Keratinocyte (primary cell): ENCODE results near the gene BMP3. TPM values are rescaled to one million over a fixed set of nuclear protein-coding genes. Genes with fewer than 3 reads are reported as not detected.

Source experiments
- DNase-seq: peaks from one replicate; pipeline ENCODE4 v3.0.0-alpha.2; 2011; ENCODE audit warnings: low read depth, missing footprints, low spot score
- FAIRE-seq: peaks from 2 replicates; lab custom pipeline; 2011; peaks lifted over from hg19 to GRCh38; lab: Jason Lieb, UNC
- H2AFZ ChIP-seq: 2 replicates; pipeline ENCODE4 v1.6.0; 2012; ENCODE audit warnings: low read length, control low read depth, inconsistent platforms; ENCODE audit not compliant: control insufficient read depth
- H3K27ac ChIP-seq: 2 replicates; pipeline ENCODE4 v1.5.1; 2011; ENCODE audit warnings: low read length; ENCODE audit not compliant: control insufficient read depth, insufficient read depth
- H3K27me3 ChIP-seq: 3 replicates; pipeline ENCODE4 v1.6.0; 2011; ENCODE audit warnings: low read length; ENCODE audit not compliant: control insufficient read depth, insufficient read depth; ENCODE audit errors: extremely low read depth
- H3K36me3 ChIP-seq, 2 experiments: 2 replicates in 1 of 2; 3 replicates in 1 of 2; pipeline ENCODE4 v1.5.1; 2011; ENCODE audit warnings: low read length in 2 of 2, mild to moderate bottlenecking in 1 of 2; ENCODE audit not compliant: control insufficient read depth in 2 of 2, insufficient read depth in 2 of 2; ENCODE audit errors: extremely low read depth in 1 of 2
- H3K4me1 ChIP-seq: 3 replicates; pipeline ENCODE4 v1.5.1; 2011; ENCODE audit warnings: low read length; ENCODE audit not compliant: control insufficient read depth, insufficient read depth; ENCODE audit errors: extremely low read depth
- H3K4me2 ChIP-seq: 3 replicates; pipeline ENCODE4 v1.6.0; 2011; ENCODE audit warnings: low read depth, low read length; ENCODE audit not compliant: control insufficient read depth, insufficient read depth; ENCODE audit errors: extremely low read depth
- H3K4me3 ChIP-seq, 3 experiments: fragments of 200-600 bp in 1 of 3; sonication (generic) in 1 of 3; 2 replicates in 2 of 3; 3 replicates in 1 of 3; pipeline ENCODE4 v1.5.1; 2011 to 2016; ENCODE audit warnings: low read length in 3 of 3, mild to moderate bottlenecking in 3 of 3, control low read depth in 2 of 3, inconsistent platforms in 1 of 3, low read depth in 1 of 3, mixed read lengths in 1 of 3, mixed run types in 1 of 3, moderate library complexity in 1 of 3; ENCODE audit not compliant: control insufficient read depth in 2 of 3, insufficient read depth in 2 of 3; ENCODE audit errors: extremely low read depth in 1 of 3
- H3K79me2 ChIP-seq: 2 replicates; pipeline ENCODE4 v1.6.0; 2012; ENCODE audit warnings: low read length; ENCODE audit not compliant: control insufficient read depth, insufficient read depth
- H3K9ac ChIP-seq: 3 replicates; pipeline ENCODE4 v1.6.0; 2011; ENCODE audit warnings: low read length; ENCODE audit not compliant: control insufficient read depth, insufficient read depth; ENCODE audit errors: extremely low read depth
- H3K9me1 ChIP-seq: 3 replicates; pipeline ENCODE4 v1.6.0; 2011; ENCODE audit warnings: low read length; ENCODE audit not compliant: control insufficient read depth, insufficient read depth; ENCODE audit errors: extremely low read depth
- H3K9me3 ChIP-seq: 2 replicates; pipeline ENCODE4 v1.5.1; 2012; ENCODE audit warnings: low read depth, low read length; ENCODE audit not compliant: control insufficient read depth
- H4K20me1 ChIP-seq: 3 replicates; pipeline ENCODE4 v1.6.0; 2011; ENCODE audit warnings: low read length; ENCODE audit not compliant: control insufficient read depth, insufficient read depth; ENCODE audit errors: extremely low read depth
- CTCF ChIP-seq, 3 experiments: IDR thresholded peaks in 1 of 3; conservative IDR thresholded peaks in 1 of 3; optimal IDR thresholded peaks in 1 of 3; 2 replicates in 2 of 3; 3 replicates in 1 of 3; pipeline versions ENCODE3 to v1.5.1; 2011; ENCODE audit warnings: low read length in 3 of 3, mild to moderate bottlenecking in 3 of 3, moderate library complexity in 2 of 3, control low read depth in 1 of 3, inconsistent platforms in 1 of 3; ENCODE audit not compliant: insufficient read depth in 2 of 3; ENCODE audit errors: extremely low read depth in 1 of 3
- EZH2 ChIP-seq: IDR thresholded peaks from one replicate; pipeline ENCODE4 v1.6.1; 2012; ENCODE audit warnings: inconsistent platforms, mild to moderate bottlenecking, low read length, moderate library complexity
- dilution Hi-C: fragments of 300-500 bp; cut with MboI; formaldehyde crosslinking; loops from one replicate; pipeline ENCODE4 v1.7.0; 2020; ENCODE audit warnings: low sequenced_read_pairs; ENCODE audit not compliant: extremely low pct_ligation_motif_present
- polyA plus RNA-seq, 5 experiments: library from polyadenylated mRNA; depleted of rRNA in 3 of 5; stranded (reverse) in 3 of 5; stranded (forward) in 1 of 5; unstranded in 1 of 5; fragments of >200 nt; gene quantifications; 1 replicate in 1 of 5; 2 replicates in 3 of 5; 3 replicates in 1 of 5; pipeline versions ENCODE4 v1.2.1 to v1.2.3, GENCODE V29; 2011 to 2012; ENCODE audit warnings: missing spikeins in 2 of 5, low read depth in 1 of 5, low replicate concordance in 1 of 5

Gene BMP3
- polyA plus RNA-seq, 1 donor (not counting 4 experiments of a cell fraction or from before 2014, with no cell fraction given), result not detected

- Histone ChIP-seq H3K27ac (no peak overlapping the region), H2AFZ (no peak overlapping the region), H3K4me2 (no peak overlapping the region), H4K20me1 (no peaks in the 10 kb centered on the region), H3K9me3 (no peaks in the 10 kb centered on the region), H3K79me2 (no peaks in the 10 kb centered on the region), H3K9ac (no peak overlapping the region), H3K4me1 (no peaks in the 10 kb centered on the region), H3K4me3 (no peak overlapping the region), H3K9me1 (no peaks in the 10 kb centered on the region), H3K27me3 (no peaks in the 10 kb centered on the region), H3K36me3 (no peaks in the 10 kb centered on the region)
- DNase-seq (no peak), FAIRE-seq (no peak)
- dilution Hi-C loops, result loop anchor here (25.0 kb wide), 1 partner anchor 687 kb away; no protein-coding TSS in a partner anchor
- TF ChIP-seq EZH2 (no peak), CTCF (optimal IDR thresholded peaks at IDR 0.05 in 1 of 3, IDR thresholded peaks at IDR 0.05 in 1 of 3, conservative IDR thresholded peaks at IDR 0.05 in 1 of 3; ENCODE audit: extremely low read depth in 1 of 3, insufficient read depth in 2 of 3, low read length in 3 of 3) (no peak)
Observed at GRCh38 chr4:81049330-81049729, 18.8 kb downstream of the BMP3 start.

GRCh38 chr4:81049907-81050306, 19.4 kb downstream of the BMP3 start:
- TF ChIP-seq EZH2, result no peak
- TF ChIP-seq CTCF (optimal IDR thresholded peaks at IDR 0.05 in 1 of 3, IDR thresholded peaks at IDR 0.05 in 1 of 3, conservative IDR thresholded peaks at IDR 0.05 in 1 of 3; ENCODE audit: extremely low read depth in 1 of 3, insufficient read depth in 2 of 3, low read length in 3 of 3), result no peak
- no peak overlapping the region for H3K4me3 ChIP-seq
- H3K4me1 ChIP-seq, result no peaks in the 10 kb centered on the region
- no peak for DNase-seq
- no peaks in the 10 kb centered on the region for H3K36me3 ChIP-seq
- H3K9ac ChIP-seq, result no peak overlapping the region
- dilution Hi-C loops, result loop anchor here (25.0 kb wide), 1 partner anchor 688 kb away; no protein-coding TSS in a partner anchor
- no peaks in the 10 kb centered on the region for H3K9me1 ChIP-seq
- H3K4me2 ChIP-seq, result no peak overlapping the region
- no peak overlapping the region for H2AFZ ChIP-seq
- H3K79me2 ChIP-seq, result no peaks in the 10 kb centered on the region
- no peak overlapping the region for H3K27ac ChIP-seq
- no peaks in the 10 kb centered on the region for H3K9me3 ChIP-seq
- FAIRE-seq, result no peak
- H4K20me1 ChIP-seq, result no peaks in the 10 kb centered on the region
- H3K27me3 ChIP-seq, result no peaks in the 10 kb centered on the region
